SK-N-SH (cell line): Measurements from ENCODE around the gene OR56B4.

Source experiments
- CTCF ChIP-seq: fragments of 200-600 bp; sonication (generic); IDR thresholded peaks from 2 replicates; pipeline ENCODE4 v1.6.1; 2017; ENCODE audit warnings: antibody characterized with exemption, mild to moderate bottlenecking, moderate library complexity
- GATA2 ChIP-seq: sonication (generic); formaldehyde crosslinking; IDR thresholded peaks from 2 replicates; pipeline ENCODE4 v1.5.0; 2020; ENCODE audit warnings: mild to moderate bottlenecking, missing genetic modification reagents
- NRF1 ChIP-seq: IDR thresholded peaks from 2 replicates; pipeline ENCODE4 v1.6.1; 2012; ENCODE audit warnings: low read depth, mild to moderate bottlenecking, low read length
- PBX3 ChIP-seq: IDR thresholded peaks from 2 replicates; pipeline ENCODE4; 2012
- POLR2AphosphoS5 ChIP-seq: IDR thresholded peaks from 2 replicates; pipeline ENCODE4 v1.6.1; 2012; ENCODE audit warnings: low read depth, low read length
- RCOR1 ChIP-seq: fragments of 150-350 bp; IDR thresholded peaks from 2 replicates; pipeline ENCODE4 v1.6.1; 2017; ENCODE audit warnings: antibody characterized with exemption, low read length
- REST ChIP-seq: IDR thresholded peaks from 2 replicates; pipeline ENCODE4 v1.6.1; 2012; ENCODE audit warnings: mild to moderate bottlenecking, low read depth, low read length, moderate library complexity

- TF ChIP-seq RCOR1 (no peak), POLR2AphosphoS5 (no peak), PBX3 (no peak), GATA2 (CRISPR knock-in tag) (no peak), NRF1 (no peak), REST (no peak), CTCF (no peak)
These were observed 29.8 kb upstream of the OR56B4 start for GRCh38 chr11:6077723-6078122.
